ENCODE data around the gene DCN. TPM values are rescaled to one million over a fixed set of nuclear protein-coding genes. Genes with fewer than 3 reads are reported as not detected.

The DCN gene
- total and polyA plus RNA-seq, 8 donors: 966 to 2,064 (median 1,730) TPM

DNA sequence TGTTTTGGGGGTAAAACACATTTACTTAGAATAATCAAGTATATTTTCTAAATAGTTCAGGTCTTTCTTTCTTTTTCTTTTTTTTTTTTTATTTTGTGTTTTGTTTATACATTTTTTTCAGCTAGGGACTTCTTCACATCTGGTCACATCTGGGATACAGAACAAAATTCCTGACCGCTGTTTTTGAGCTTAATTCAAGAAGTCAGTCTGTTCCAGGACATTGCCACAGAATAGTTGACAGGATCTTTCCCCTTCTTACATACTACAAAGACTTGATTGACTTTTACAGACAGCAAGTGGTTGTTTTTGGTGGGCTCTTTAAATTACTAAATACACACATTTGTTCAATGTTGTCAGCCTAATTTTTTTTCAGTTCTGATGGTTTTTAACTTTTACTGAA is 41.8 kb upstream of the DCN start:
- TF ChIP-seq, protein P1, sequence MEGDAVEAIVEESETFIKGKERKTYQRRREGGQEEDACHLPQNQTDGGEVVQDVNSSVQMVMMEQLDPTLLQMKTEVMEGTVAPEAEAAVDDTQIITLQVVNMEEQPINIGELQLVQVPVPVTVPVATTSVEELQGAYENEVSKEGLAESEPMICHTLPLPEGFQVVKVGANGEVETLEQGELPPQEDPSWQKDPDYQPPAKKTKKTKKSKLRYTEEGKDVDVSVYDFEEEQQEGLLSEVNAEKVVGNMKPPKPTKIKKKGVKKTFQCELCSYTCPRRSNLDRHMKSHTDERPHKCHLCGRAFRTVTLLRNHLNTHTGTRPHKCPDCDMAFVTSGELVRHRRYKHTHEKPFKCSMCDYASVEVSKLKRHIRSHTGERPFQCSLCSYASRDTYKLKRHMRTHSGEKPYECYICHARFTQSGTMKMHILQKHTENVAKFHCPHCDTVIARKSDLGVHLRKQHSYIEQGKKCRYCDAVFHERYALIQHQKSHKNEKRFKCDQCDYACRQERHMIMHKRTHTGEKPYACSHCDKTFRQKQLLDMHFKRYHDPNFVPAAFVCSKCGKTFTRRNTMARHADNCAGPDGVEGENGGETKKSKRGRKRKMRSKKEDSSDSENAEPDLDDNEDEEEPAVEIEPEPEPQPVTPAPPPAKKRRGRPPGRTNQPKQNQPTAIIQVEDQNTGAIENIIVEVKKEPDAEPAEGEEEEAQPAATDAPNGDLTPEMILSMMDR (IDR thresholded peaks at IDR 0.05): no peak
- H3K4me1 ChIP-seq: no peaks in the 10 kb centered on the region
- no peak for ATAC-seq
- H3K9me3 ChIP-seq: no peaks in the 10 kb centered on the region
- peak overlapping the region in 1 of 2 donors; percentile 40 for H3K27ac ChIP-seq
- no peaks in the 10 kb centered on the region for H3K36me3 ChIP-seq
- peak in 1 of 4 donors; percentile 26 for DNase-seq
- intact Hi-C loops (cut with DNase I): no loop called here
- H3K27me3 ChIP-seq: no peaks in the 10 kb centered on the region
- no peak overlapping the region for H3K4me3 ChIP-seq

DNA sequence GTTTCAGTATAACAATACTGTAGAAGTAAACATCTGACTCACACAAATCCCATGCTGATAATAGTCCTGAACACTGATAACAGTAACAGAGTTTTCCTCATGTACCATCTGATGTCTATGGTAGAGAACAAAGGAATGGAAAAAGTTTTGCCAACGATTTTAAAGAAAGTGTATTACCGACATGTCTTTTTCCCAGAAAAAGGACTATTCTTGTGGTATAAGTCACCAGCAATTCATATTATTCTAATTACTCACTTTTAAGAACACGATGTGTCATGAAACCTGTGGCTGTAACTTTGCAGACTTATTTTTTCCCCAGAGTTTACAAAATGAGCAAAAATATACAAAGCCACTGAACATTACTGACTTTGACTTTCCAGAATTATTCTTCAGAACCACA is 40.1 kb upstream of the DCN start:
- ATAC-seq (no peak), DNase-seq (no peak)
- no peaks in the 10 kb centered on the region for H3K4me1 ChIP-seq
- H3K9me3 ChIP-seq: no peaks in the 10 kb centered on the region
- no peak overlapping the region for H3K4me3 ChIP-seq
- no peaks in the 10 kb centered on the region for H3K36me3 ChIP-seq
- intact Hi-C loops (cut with DNase I): no loop called here
- TF ChIP-seq, protein P1 (IDR thresholded peaks at IDR 0.05): no peak
- H3K27ac ChIP-seq: peak overlapping the region in 1 of 2 donors; percentile 34
- H3K27me3 ChIP-seq: no peaks in the 10 kb centered on the region

DNA sequence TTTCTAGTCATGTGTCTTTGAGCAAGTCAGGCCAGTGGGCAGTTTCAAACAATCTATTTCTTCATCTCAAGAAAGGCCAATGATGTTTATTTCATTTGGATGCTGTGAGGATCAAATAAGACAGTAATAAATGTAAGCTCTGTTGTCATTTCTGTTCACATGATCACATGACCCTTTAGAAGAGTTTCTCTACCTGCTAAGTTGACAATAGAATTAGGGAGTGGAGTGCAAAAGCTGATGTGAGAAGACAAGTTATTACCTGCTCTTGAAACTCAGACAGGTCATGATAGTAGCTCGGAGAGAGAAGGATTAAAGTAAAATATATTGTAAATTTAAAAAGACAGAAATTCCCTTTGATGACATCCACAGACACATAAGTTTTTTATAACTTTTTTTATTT is 37.3 kb upstream of the DCN start:
- ATAC-seq (no peak), DNase-seq (no peak)
- H3K4me1 ChIP-seq: no peaks in the 10 kb centered on the region
- TF ChIP-seq, protein P1 (IDR thresholded peaks at IDR 0.05): no peak
- no peak overlapping the region for H3K4me3 ChIP-seq
- intact Hi-C loops (cut with DNase I): no loop called here
- H3K36me3 ChIP-seq: no peaks in the 10 kb centered on the region
- no peaks in the 10 kb centered on the region for H3K9me3 ChIP-seq
- H3K27me3 ChIP-seq: no peaks in the 10 kb centered on the region
- H3K27ac ChIP-seq: no peak overlapping the region

DNA sequence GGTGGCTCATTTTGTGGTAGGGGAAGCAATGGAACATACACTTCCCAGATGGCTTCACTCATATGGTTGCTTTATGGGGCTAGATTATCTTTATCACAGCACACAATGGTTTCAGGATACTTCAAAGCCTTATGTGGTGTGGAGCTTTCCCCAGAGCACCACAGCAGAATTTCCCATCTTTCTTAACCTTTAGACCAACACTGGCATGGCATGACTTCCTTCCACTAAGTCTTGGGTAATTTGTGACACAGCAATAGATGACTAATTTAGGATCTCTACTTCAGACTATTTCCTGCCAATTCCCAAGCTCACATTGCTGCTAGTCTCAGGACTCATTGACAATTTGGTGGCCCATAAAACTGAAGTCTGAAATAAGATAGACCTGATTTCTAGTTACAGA is 36.9 kb upstream of the DCN start:
- Histone ChIP-seq H3K9me3 (no peaks in the 10 kb centered on the region), H3K36me3 (no peaks in the 10 kb centered on the region), H3K27ac (no peak overlapping the region), H3K4me1 (no peaks in the 10 kb centered on the region), H3K4me3 (no peak overlapping the region), H3K27me3 (no peaks in the 10 kb centered on the region)
- no peak for ATAC-seq
- intact Hi-C loops (cut with DNase I): no loop called here
- no peak for DNase-seq
- TF ChIP-seq, protein P1 (IDR thresholded peaks at IDR 0.05): no peak

DNA sequence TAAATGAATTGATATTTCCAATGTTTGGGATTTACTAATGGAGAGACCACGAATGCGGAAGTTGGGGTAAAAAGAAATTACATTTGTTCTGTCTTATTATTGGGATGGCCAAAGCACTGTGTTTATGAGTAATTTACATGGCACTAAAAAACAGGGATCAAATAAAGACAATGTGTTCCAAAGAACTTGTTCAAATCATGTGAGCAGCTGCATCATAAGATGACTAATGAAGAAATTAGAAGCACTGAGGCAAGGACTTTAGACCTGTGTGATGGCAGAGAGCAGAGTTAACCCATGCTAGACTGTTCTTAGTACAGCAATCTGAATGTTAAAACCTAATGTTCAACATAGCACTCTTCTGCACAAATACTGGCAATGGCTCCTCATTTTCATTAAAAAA is 34.3 kb upstream of the DCN start:
- H3K4me3 ChIP-seq: no peak overlapping the region
- no peaks in the 10 kb centered on the region for H3K36me3 ChIP-seq
- no peak for ATAC-seq
- H3K27me3 ChIP-seq: no peaks in the 10 kb centered on the region
- TF ChIP-seq, protein P1 (IDR thresholded peaks at IDR 0.05): no peak
- intact Hi-C loops (cut with DNase I): no loop called here
- no peak overlapping the region for H3K27ac ChIP-seq
- no peaks in the 10 kb centered on the region for H3K4me1 ChIP-seq
- no peak for DNase-seq
- H3K9me3 ChIP-seq: no peaks in the 10 kb centered on the region
